SKM-1 (cell line): ENCODE results near the gene IL31.
"Not testable (repeated sequence)": the region's sequence is repeated elsewhere in the genome, so short reads cannot be mapped to it uniquely, and the experiment has no call there.

Source experiments
- DNase-seq: peaks from one replicate; lab custom pipeline; 2025; ENCODE audit not compliant: unreplicated experiment; lab: John Stamatoyannopoulos, UW

The IL31 gene

DNA sequence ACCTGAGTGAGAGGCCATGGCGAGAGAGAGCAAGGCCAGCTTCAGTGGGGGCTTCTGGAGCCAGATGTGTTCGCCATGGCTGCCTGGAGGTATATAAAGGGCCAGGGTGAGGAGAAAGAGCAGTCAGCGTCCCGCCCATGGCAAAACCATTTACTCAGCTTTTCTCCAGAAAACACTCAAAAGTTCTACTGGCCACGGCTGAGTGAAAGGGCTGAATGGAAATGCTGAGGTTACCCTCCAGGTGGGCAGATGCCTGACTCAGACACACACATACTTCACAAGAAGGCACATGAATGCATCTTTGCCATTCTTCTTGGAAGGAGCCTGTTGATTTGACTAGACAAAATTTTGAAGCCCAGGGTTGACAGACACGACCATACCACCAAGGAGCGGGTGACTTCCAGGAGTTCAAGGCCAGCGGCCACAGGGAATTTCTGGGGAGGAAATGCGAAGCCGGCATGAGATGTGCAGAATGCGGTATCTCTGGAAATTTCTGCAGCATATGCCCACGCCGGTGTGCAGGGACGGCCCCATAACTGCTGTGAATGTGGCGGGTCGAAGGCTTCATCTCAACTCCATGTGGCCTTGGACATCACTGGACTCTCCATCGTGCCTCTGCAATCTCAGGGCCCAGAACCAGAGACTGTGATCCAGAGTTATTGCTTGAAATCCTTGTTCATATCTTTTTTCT lies at the start of gene IL31:
Gene IL31, minus strand, starts transcription at position 67 of the 691 bp plus-strand sequence. Its CDS starts 49 bp downstream, at position 18.
- no peak for DNase-seq

DNA sequence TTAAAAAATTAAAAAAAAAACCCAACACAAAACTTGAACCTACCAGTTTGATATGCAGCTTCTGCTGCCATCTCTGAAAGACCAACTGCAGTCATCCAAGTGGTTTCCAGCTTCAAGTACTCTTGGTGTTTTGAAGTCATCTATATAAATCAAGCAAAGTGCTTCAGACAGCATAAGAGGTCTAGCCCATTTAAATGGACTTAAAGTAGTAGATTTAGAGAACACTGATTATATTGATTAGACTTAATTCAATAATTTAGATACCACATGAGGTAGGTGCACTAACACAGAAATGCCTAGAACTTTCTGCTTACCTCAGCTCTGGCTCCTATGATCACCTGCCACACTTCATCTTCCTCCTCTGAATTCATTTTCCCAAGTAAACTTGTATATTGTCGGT lies 42.4 kb upstream of the IL31 start:
- no peak for DNase-seq

DNA sequence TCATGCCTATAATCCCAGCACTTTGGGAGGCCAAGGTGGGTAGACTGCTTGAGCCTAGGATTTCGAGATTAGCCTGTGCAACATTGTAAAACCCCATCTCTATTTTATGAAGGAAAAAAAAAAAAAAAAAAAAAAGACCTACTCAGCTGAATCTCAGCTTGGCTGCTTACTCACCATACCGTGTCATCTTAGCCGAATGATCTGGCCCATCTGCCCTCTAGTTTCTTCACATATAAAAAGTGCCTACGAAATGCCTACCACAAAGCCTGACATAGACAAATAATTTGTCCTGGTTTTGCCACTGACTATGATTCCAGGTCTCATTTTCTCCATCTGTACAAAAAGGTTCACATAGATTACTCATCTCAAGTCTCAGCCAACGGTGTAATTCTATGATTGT lies 41.8 kb upstream of the IL31 start:
- no peak for DNase-seq

DNA sequence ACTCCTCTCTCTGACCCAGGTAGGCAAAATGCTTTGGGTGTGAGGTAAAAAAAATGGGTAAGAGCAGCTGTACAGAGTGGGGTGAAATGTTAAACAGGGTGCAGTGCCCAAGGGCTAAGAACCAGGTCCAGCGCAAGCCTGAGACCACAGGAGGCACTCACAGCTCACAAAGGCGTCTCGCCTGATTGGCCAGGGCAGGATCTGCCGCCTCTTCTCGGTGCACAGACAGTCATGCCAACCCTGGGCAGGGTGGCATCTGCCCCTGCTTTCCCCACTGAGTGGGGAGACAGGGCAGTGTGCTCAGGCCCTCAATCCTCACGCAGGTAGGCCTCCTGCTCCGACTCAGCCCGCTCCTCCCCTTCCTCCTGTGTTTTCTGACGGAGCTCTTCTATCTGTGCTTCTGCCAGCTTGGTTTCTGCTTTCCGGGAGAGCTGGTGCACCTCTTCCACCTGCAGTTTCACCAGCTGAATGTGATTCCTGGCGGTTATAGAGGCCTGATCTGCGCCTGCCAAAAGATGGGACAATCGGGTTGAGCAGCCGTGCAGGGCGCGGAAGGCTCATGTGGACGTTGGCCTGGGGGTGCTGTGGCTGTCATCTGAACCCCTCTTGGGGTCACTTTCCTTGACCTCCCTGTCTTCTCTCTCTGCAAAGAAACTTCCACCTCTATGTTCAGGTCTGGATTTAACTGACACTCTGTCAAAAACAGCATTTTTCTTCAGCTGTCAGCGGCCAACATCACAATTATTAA lies 34.2 kb upstream of the IL31 start:
- DNase-seq = no peak

DNA sequence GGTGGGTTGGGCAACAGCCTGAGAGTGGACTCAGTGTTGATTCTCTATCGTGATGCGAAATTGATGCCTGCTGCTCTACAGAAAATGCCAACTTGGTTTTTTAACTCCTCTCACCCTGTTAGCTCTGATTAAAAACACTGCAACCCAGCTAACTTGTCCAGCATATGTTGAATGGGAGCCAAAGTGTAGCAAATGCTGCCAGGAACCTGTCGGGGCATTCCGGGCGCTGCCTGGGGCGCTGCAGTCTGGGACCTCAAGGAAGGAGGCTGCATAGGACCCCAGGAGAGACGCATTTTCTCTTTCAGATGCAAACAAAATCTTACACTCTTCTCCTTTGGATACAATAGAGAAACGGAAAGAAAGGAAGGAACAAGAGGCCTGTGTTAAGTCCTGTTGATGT lies 33.4 kb upstream of the IL31 start:
- no peak for DNase-seq

DNA sequence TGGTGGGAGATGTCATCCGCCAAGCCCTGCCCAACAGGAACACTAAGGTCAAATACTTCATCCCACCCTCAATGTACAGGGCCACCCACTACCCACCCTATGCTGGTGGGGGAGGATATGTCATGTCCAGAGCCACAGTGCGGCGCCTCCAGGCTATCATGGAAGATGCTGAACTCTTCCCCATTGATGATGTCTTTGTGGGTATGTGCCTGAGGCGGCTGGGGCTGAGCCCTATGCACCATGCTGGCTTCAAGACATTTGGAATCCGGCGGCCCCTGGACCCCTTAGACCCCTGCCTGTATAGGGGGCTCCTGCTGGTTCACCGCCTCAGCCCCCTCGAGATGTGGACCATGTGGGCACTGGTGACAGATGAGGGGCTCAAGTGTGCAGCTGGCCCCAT lies 33.0 kb upstream of the IL31 start:
- no peak for DNase-seq

DNA sequence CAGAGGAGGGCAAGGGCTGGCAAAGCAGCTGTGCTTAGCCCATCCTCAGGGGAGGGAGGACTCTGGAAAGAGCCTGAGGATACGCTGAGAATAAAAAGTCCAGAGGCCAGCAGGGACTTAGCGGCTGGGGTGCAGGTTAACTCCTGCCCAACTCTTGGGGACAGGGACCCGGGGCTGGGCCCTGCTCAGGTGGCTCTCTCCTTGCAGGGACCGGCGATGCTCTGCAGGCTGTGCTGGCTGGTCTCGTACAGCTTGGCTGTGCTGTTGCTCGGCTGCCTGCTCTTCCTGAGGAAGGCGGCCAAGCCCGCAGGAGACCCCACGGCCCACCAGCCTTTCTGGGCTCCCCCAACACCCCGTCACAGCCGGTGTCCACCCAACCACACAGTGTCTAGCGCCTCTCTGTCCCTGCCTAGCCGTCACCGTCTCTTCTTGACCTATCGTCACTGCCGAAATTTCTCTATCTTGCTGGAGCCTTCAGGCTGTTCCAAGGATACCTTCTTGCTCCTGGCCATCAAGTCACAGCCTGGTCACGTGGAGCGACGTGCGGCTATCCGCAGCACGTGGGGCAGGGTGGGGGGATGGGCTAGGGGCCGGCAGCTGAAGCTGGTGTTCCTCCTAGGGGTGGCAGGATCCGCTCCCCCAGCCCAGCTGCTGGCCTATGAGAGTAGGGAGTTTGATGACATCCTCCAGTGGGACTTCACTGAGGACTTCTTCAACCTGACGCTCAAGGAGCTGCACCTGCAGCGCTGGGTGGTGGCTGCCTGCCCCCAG lies 32.3 kb upstream of the IL31 start:
- no peak for DNase-seq

DNA sequence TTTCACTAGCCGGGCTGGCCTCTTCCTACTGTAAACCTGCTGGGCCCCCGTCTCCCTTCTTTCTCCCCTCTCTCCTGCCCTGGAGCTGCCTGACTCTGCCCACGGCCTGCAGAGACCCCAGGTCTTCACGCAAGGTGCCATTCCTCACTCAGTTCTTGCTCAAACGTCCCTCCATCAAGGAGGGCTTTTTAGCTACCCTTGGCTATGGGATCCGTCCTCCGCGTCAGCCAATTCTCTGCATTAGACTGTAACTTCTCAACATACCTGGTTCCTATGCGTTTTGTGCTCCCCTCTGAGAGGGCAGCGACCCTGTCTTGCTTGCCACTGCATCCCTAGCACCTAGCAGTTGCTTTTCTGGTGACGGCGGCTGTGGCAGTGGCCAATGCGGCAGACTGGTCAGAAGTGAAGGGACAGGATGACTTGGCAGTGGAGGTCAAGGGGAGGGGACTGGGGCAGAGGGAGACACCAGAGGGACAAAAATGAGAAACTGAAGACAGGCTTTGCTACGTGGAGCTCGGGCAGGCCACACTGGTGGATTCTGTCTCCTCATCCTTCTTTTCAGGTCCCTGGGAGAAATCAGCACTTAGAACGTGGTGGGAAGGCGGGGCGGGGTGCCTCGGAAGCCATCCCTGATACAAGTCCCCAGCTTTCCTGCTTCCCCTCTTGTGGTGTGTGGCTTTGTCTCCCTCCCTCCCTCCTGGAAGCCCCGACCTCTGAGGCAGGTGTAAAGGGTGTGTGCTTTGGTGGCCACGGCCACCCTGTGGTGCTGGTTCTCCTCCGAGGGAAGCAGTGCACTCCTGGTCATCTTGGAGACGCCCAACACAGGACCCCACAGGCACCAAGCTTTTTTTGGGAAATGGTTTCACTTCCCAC lies 31.3 kb upstream of the IL31 start:
- no peak for DNase-seq

DNA sequence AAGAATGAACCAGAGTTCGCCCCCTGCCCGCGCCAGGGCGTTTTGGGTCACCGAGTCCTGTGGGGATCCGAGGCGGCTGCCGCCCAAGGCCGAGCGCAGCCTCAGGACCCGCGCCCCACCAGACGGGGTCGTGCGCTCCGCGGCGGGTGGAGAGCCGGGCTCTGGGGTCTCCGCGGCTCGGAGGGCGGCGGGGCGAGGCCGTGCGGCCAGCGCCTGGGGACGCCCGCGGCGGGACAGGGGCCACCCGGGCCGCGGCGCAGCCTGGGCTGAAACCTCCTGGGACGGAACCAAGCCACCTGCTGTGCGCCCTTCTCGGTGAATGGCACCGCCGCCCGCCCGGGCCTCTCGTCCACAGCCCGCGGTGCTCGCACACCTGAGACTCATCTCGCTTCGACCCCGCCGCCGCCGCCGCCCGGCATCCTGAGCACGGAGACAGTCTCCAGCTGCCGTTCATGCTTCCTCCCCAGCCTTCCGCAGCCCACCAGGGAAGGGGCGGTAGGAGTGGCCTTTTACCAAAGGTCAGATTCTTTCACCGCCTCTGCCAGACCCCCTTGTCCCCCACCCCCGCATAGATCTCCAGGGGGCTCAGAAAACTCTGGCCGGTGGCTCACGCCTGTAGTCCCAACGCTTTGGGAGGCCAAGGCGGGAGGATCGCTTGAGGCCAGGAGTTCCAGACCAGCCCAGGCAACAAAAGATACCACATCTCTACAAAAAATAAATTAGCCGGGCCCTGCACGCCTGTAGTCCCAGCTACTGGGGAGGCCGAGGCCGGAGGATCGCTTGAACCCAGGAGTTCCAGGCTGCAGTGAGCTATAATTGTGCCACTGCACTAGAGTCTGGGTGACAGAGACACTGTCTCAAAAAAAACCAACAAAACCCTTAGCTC lies 30.4 kb upstream of the IL31 start:
- DNase-seq = no peak

DNA sequence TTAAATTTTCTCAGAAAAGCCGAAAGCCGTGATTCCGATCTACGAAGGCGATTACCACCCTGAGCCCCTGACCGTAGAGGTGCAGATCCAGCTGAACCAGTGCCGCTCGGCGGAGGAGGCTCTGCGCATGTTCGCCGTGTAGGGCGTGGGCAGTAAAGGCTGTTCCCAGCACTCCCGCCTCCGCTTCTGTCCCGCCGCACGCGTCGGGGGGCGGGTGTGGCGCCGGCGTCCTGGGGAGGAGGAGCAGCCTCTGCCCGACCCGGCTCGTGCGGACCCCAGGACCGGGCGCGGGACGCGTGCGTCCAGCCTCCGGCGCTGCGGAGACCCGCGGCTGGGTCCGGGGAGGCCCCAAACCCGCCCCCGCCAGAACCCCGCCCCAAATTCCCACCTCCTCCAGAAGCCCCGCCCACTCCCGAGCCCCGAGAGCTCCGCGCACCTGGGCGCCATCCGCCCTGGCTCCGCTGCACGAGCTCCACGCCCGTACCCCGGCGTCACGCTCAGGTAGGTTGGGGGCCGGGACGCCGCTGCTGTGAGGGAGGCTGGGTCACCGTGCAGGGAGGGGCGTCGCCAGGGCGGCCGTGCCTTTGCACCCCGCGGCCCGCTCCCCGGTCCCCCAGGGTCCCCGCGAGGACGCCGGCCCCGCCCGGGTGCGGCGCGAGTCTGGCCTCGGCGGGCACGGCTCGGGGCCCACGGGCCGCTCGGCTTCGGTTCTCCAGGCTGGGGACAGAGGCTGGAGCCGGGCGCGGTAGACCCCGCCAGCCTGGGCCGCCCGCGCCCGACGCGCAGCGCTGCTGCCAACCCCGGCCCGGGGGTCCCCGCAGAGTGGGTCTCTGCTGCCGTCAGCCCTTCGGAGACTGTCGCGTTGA lies 29.5 kb upstream of the IL31 start, which contains the start of gene B3GNT4:
Gene B3GNT4, plus strand, starts transcription at position 409 of the 866 bp plus-strand sequence. CDS start 910 bp downstream, outside the sequence.
- no peak for DNase-seq

DNA sequence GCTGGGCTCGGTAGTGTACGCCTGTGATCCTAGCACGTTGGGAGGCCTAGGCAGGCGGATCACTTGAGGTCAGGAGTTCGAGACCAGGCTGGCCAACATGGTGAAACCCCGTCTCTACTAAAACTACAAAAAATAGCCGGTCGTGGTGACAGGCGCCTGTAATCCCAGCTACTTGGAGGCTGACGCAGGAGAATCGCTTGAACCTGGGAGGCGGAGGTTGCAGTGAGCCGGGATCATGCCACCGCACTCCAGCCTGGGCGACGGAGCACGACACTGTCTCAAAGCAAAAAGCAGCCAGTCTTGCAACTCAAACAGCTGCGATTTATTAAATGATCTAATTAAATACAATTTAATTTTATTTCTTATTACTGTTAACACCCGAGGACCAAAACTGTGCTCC lies 28.8 kb upstream of the IL31 start:
- not testable (repeated sequence) for DNase-seq

DNA sequence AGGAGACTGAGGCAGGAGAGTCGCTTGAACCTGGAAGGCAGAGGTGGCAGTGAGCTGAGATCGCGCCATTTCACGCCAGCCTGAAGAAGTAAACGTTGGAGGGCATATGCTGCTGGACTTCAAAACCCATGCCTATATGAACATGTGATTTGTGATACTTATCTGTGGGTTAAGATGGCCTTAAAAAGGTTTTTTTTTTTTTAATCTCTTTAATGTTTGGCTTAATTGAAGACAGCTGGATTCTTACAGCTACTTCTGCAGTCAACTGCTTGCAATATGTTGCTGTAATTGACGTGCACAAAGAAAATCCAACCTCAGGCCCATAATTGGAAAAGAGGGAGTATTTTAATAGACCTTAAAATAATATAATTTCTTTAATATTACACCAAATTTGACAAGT lies 28.0 kb upstream of the IL31 start:
- DNase-seq = no peak

DNA sequence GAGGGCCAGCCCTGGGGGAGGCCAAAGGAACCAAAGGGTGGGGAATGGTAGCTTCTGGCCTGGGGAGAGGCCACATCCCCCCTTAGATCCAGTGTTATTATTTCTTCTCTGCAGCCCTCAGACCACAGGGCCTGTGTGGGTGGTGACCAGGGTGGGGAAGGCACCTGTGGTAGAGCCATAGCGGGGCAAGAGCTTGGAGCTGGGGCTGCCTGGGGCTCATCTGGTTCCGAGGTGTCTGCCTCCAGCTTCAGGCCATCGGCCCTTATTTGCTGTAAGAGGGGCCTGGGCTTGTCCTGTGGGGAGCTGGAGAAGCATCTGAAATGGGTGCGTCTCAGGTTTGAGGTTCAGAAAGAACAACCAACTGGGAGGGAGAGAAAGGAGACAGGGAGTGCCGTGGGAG lies 27.4 kb upstream of the IL31 start:
- DNase-seq = no peak

DNA sequence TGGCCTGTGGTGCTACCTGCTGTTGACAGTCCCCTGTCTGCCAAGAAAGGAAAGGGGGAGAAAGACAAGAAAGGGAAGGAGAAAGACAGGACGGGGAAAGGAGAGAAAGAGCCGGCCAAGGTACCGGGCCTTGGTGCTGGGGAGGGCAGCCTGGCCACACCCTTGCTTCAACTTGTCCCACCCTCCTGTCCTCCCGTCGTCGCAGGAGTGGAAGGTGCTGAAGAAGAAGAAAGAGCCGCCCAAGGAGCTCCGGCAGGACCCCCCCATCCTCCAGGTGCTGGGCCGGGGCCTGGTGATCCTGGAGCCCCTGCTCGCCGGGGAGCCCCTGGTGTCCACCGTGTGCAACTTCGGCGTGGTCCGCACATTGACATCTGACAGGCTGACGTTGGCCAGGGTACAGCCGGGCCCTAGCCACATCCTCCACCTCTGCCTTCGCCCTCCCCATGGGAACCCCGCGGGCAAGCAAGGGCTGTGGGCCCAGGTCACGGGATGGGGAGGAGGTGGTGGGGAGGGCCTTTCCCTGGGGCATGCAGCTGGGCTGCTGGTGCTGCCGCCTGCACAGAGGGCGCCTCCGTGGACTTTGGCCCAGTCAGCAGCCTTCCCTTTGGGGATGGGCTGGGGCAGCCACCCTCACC lies 26.6 kb upstream of the IL31 start:
- no peak for DNase-seq

DNA sequence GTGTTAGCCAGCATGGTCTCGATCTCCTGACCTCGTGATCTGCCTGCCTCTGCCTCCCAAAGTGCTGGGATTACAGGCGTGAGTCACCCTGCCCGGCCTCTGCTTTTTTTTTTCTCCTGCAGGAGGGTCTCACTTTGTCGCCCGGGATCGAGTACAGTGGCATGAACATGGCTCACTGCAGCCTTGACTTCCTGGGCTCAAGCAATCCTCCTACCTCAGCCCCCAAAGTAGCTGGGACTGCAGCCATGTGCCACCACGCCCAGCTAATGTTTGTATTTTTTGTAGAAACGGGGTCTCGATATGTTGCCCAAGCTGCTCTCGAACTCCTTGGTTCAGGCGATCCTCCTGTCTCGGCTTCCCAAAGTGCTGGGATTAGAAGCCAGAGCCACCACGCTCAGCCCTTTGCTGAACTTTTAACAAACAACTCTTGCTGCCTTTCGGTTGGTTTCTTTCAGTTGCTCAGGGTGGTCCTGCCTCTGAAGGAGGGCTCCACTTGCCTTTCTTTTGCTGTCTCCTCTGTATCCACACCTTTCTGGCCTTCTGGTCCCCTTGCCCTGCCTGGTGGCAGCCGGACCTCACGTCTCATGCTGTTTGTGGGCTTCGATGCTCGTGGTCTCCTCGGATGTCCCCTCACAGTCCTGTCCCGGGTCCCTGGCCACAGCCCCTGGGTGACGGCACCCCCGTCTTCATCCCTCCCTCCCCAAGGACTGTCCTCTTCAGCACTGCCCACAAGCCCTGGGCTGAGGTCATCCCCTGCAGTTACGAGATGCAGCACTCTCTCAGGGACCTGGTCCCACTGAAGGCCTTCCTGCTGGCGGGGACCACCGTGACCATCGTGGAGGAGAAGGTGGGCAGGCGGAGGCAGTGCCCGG lies 25.7 kb upstream of the IL31 start:
- DNase-seq = no peak

DNA sequence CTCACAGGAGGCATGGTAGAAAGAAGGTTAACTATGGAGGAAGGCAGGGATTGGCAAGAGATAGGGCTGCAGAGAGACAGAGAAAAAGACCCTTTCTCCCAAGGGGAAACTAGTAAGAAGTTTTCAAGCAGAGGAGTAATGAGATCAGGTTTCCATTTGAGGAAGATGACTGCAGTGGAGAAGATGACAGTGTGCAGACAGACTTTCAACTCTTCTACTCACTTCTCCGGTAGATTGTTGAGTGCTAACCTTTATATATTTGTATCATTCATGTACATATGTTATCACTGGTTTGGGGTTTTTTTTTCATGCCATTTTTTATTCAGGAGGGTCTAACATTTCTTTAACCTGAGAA lies 23.6 kb upstream of the IL31 start:
- no peak for DNase-seq

DNA sequence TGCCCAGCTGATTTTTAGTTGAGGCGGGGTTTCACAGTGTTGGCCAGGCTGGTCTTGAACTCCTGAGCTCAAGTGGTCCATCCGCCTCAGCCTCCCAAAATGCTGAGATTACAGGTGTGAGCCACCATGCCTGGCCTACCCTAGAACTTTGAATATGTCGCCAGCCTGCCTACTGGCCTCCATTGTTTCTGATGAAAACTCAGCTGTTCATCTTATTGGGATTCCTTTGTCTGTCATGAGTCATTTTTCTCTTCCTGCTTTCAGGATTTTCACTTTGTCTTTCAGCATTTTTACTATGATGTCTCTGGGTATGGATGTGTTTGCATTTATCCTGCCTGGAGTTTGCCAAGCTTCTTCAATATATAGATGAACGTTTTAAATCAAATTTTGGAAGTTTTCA lies 21.4 kb upstream of the IL31 start:
- DNase-seq = no peak

DNA sequence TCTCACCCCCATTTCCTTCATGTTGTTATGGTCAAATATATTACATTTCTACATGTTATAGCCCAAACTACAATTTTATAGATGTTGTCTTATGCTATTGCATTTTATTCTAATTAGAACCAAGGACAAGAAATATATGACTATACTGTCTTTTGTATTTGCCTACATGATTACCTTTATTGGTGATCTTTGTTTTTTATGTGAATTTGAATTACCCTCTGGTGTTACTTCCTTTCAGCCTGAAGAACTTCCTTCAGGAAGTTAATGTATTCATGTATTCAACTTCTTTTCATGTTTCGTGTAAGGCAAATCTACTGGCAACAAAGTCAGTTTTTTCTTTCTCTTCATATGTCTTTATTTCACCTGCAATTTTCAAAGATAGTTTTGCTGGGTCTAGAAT lies 20.8 kb upstream of the IL31 start:
- no peak for DNase-seq
